Mesothelial cell of epicardium (in vitro differentiated cells): ENCODE results near the gene RIN3. TPM values are rescaled to one million over a fixed set of nuclear protein-coding genes. Genes with fewer than 3 reads are reported as not detected.

Experiments
- DNase-seq, 2 experiments: peaks; one replicate each; pipeline ENCODE4 v3.0.0; 2021; ENCODE audit warnings: low spot score in 2 of 2; ENCODE audit not compliant: unreplicated experiment in 2 of 2
- H3K27ac Mint-ChIP-seq: 2 replicates; pipeline ENCODE4 v1.8.0; 2021; ENCODE audit warnings: mixed read lengths
- H3K27me3 Mint-ChIP-seq: 2 replicates; pipeline ENCODE4 v1.8.0; 2021; ENCODE audit warnings: low read depth, mixed read lengths
- H3K36me3 Mint-ChIP-seq: 2 replicates; pipeline ENCODE4 v1.8.0; 2021; ENCODE audit warnings: mixed read lengths
- H3K4me1 Mint-ChIP-seq: 2 replicates; pipeline ENCODE4 v1.8.0; 2021; ENCODE audit warnings: mixed read lengths
- H3K4me3 Mint-ChIP-seq: 2 replicates; pipeline ENCODE4 v1.8.0; 2021; ENCODE audit warnings: mild to moderate bottlenecking, moderate library complexity, mixed read lengths
- H3K9me3 Mint-ChIP-seq: 2 replicates; pipeline ENCODE4 v1.8.0; 2021; ENCODE audit warnings: mixed read lengths
- CTCF ChIP-seq: fragments of 200-600 bp; sonication (generic); IDR thresholded peaks from one replicate; pipeline ENCODE4 v1.5.0; 2021; ENCODE audit warnings: antibody characterized with exemption; ENCODE audit not compliant: unreplicated experiment
- total RNA-seq: library from RNA; stranded (reverse); gene quantifications from 3 replicates; pipeline ENCODE4 v1.2.1, GENCODE V29; 2021

Gene RIN3
- total RNA-seq, 1 donor from 2014 or later, result 19.9 TPM

GRCh38 chr14:92622311-92622710, 108.7 kb downstream of the RIN3 start:
- no peaks in the 10 kb centered on the region for H3K4me1 Mint-ChIP-seq
- TF ChIP-seq CTCF, result no peak

GRCh38 chr14:92624764-92625163, 111.2 kb downstream of the RIN3 start:
- Mint-ChIP-seq H3K27me3 (no peaks in the 10 kb centered on the region), H3K9me3 (peaks cover 66% of the 10 kb centered on the region), H3K4me3 (no peak overlapping the region), H3K27ac (no peak overlapping the region), H3K4me1 (no peaks in the 10 kb centered on the region), H3K36me3 (peaks cover 42% of the 10 kb centered on the region)
- TF ChIP-seq CTCF, result no peak
- DNase-seq, result no peak

More at GRCh38 chr14:92622311-92622710, 108.7 kb downstream of the RIN3 start:
- Mint-ChIP-seq H3K36me3 (peaks cover 34% of the 10 kb centered on the region), H3K4me3 (no peak overlapping the region), H3K27me3 (no peaks in the 10 kb centered on the region), H3K27ac (no peak overlapping the region), H3K9me3 (peaks cover 57% of the 10 kb centered on the region)
- no peak for DNase-seq

- Mint-ChIP-seq H3K27ac (no peak overlapping the region), H3K4me1 (no peaks in the 10 kb centered on the region), H3K9me3 (peaks cover 66% of the 10 kb centered on the region), H3K36me3 (peaks cover 42% of the 10 kb centered on the region), H3K4me3 (no peak overlapping the region), H3K27me3 (no peaks in the 10 kb centered on the region)
- no peak for TF ChIP-seq CTCF
- no peak for DNase-seq
Measured at GRCh38 chr14:92625213-92625612, 111.6 kb downstream of the RIN3 start.

GRCh38 chr14:92626041-92626440, 112.5 kb downstream of the RIN3 start:
- peaks cover 62% of the 10 kb centered on the region for H3K9me3 Mint-ChIP-seq
- no peaks in the 10 kb centered on the region for H3K27me3 Mint-ChIP-seq
- no peak for TF ChIP-seq CTCF
- no peak overlapping the region for H3K27ac Mint-ChIP-seq
- H3K4me3 Mint-ChIP-seq, result no peak overlapping the region
- H3K36me3 Mint-ChIP-seq, result peaks cover 42% of the 10 kb centered on the region
- H3K4me1 Mint-ChIP-seq, result no peaks in the 10 kb centered on the region
- DNase-seq, result no peak

- Mint-ChIP-seq H3K9me3 (peaks cover 47% of the 10 kb centered on the region), H3K27me3 (no peaks in the 10 kb centered on the region), H3K36me3 (peaks cover 28% of the 10 kb centered on the region), H3K27ac (no peak overlapping the region), H3K4me1 (no peaks in the 10 kb centered on the region), H3K4me3 (no peak overlapping the region)
- no peak for DNase-seq
- no peak for TF ChIP-seq CTCF
Measured at GRCh38 chr14:92627707-92628215, 114.2 kb downstream of the RIN3 start.

GRCh38 chr14:92628636-92629035, 115.1 kb downstream of the RIN3 start:
- H3K4me1 Mint-ChIP-seq, result no peaks in the 10 kb centered on the region
- H3K27me3 Mint-ChIP-seq, result no peaks in the 10 kb centered on the region
- TF ChIP-seq CTCF, result no peak
- peaks cover 23% of the 10 kb centered on the region for H3K36me3 Mint-ChIP-seq
- no peak overlapping the region for H3K4me3 Mint-ChIP-seq
- DNase-seq, result no peak
- peaks cover 42% of the 10 kb centered on the region for H3K9me3 Mint-ChIP-seq
- H3K27ac Mint-ChIP-seq, result no peak overlapping the region
